Colonic mucosa (tissue), 4 donors: ENCODE measurements around the gene LRRC70. TPM values are rescaled to one million over a fixed set of nuclear protein-coding genes. Genes with fewer than 3 reads are reported as not detected.

ENCODE experiments used
- DNase-seq: peaks from one replicate; pipeline ENCODE4 v3.0.0-alpha.2; 2020
- H3K27ac ChIP-seq: fragments of 200-600 bp; one replicate; pipeline ENCODE4 v1.8.0; 2021
- H3K27me3 ChIP-seq: fragments of 200-600 bp; one replicate; pipeline ENCODE4 v1.8.0; 2021
- H3K36me3 ChIP-seq: fragments of 200-600 bp; one replicate; pipeline ENCODE4 v1.8.0; 2021
- H3K4me1 ChIP-seq: fragments of 200-600 bp; one replicate; pipeline ENCODE4 v1.8.0; 2021; ENCODE audit warnings: mild to moderate bottlenecking
- H3K4me3 ChIP-seq: fragments of 200-600 bp; one replicate; pipeline ENCODE4 v1.8.0; 2021
- H3K9ac ChIP-seq, 2 donors: one replicate each; pipeline ENCODE4 v1.7.0; 2013; ENCODE audit warnings: control low read depth in 2 of 2, low read depth in 2 of 2, low read length in 2 of 2
- H3K9me3 ChIP-seq: fragments of 200-600 bp; one replicate; pipeline ENCODE4 v1.8.0; 2021
- intact Hi-C: fragments of 100-400 bp; cut with DNase I; formaldehyde crosslinking; loops from one replicate; pipeline ENCODE4 v1.14.1; 2022
- total RNA-seq, 2 donors: library from RNA; stranded (reverse); fragmentation: NEBNext Ultra II Directional in 1 of 2; extraction: Animal tissue kit (Norgen Biotek cat#: 25700) in 1 of 2; gene quantifications; one replicate each; pipeline ENCODE4 v1.2.1, GENCODE V29; 2021
- TF ChIP-seq, protein P1 (sequence below): fragments of 200-600 bp; IDR thresholded peaks from one replicate; pipeline ENCODE4 v1.8.0; 2022; ENCODE audit warnings: antibody characterized with exemption, mild to moderate bottlenecking
- donor health status: healthy.
- donor health status: DM: no; HTN: no; CAD: no.
- donor health status: DM: no; HTN: no; CAD: no.

Gene LRRC70
- total RNA-seq, 2 donors from 2014 or later = 1.0 to 2.7 TPM

DNA sequence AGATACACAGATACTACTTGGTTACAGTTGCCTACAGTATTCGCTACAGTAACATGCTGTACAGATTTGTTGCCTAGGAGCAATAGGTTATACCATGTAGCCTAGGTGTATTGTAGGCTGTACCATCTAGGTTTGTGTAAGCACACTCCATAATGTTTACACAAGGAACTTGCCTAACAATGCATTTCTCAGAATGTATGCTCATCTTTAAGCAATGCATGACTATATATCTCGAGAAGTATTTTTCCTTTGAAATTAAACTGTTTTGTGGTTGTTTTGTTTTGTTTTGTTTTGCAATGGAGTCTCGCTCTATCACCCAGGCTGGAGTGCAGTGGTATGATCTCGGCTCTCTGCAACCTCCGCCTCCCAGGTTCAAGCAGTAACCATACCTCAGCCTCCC lies 25.3 kb downstream of the LRRC70 start:
- Histone ChIP-seq H3K36me3 (no peaks in the 10 kb centered on the region), H3K27me3 (no peaks in the 10 kb centered on the region), H3K9ac (no peak overlapping the region), H3K9me3 (no peaks in the 10 kb centered on the region), H3K4me3 (no peak overlapping the region), H3K4me1 (no peaks in the 10 kb centered on the region), H3K27ac (no peak overlapping the region)
- DNase-seq = no peak
- intact Hi-C loops = no loop called here
- TF ChIP-seq, protein P1, sequence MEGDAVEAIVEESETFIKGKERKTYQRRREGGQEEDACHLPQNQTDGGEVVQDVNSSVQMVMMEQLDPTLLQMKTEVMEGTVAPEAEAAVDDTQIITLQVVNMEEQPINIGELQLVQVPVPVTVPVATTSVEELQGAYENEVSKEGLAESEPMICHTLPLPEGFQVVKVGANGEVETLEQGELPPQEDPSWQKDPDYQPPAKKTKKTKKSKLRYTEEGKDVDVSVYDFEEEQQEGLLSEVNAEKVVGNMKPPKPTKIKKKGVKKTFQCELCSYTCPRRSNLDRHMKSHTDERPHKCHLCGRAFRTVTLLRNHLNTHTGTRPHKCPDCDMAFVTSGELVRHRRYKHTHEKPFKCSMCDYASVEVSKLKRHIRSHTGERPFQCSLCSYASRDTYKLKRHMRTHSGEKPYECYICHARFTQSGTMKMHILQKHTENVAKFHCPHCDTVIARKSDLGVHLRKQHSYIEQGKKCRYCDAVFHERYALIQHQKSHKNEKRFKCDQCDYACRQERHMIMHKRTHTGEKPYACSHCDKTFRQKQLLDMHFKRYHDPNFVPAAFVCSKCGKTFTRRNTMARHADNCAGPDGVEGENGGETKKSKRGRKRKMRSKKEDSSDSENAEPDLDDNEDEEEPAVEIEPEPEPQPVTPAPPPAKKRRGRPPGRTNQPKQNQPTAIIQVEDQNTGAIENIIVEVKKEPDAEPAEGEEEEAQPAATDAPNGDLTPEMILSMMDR = no peak

DNA sequence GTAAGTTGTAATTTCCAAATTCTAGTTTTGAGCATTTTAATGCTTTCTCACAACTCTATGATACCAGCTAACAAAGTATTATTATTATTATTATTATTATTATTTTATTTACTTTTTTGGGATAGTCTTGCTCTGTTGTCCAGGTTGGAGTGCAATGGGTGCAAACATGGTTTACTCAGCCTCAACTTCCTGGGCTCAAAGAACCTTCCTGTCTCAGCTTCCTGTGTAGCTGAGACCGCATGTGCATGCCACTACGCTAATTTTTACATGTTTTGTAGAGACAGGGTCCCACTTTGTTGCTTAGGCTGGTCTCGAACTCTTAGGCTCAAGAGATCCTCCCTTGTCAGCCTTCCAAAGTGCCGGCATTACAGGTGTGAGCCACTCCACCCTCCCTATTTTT lies 27.0 kb downstream of the LRRC70 start:
- Histone ChIP-seq H3K4me1 (no peaks in the 10 kb centered on the region), H3K36me3 (no peaks in the 10 kb centered on the region), H3K4me3 (no peak overlapping the region), H3K27me3 (no peaks in the 10 kb centered on the region), H3K9me3 (no peaks in the 10 kb centered on the region), H3K9ac (no peak overlapping the region), H3K27ac (no peak overlapping the region)
- no peak for DNase-seq
- TF ChIP-seq, protein P1 = no peak
- intact Hi-C loops = no loop called here

DNA sequence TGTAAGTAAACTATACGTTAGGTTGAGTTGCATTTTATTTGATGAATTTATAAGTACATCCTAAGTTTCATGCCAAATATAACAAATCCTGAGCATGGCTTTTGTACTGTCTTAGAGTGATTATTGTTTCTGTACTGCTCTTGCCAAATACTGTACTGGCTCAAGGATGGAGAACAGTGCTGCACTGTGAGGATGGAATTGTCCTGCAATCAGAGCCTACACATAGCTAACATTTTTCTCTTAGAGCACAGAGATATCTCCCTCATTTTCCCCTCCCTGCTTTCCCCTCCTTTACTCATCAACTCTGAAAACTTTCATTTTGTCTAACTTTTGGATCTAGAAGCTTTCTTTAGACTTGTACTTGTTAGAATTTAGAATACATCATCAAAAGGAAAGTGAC lies 28.3 kb downstream of the LRRC70 start:
- TF ChIP-seq, protein P1 = no peak

DNA sequence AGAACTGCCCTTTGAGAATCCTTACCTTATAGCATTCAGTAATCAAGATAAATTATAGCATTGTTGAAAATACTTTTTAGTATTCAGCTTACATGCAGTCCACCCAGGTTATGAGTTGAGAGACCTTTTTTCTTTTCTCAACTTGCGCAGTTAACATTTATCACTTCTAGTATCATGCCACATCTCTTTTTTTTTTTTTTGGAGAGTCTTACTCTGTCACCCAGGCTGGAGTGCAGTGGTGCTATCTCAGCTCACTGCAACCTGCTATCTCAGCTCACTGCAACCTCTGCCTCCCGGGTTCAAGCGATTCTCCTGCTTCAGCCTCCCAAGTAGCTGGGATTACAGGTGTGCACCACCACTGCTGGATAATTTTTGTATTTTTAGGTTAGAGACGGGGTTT lies 29.0 kb downstream of the LRRC70 start:
- Histone ChIP-seq H3K9ac (no peak overlapping the region), H3K4me3 (no peak overlapping the region), H3K27me3 (no peaks in the 10 kb centered on the region), H3K27ac (no peak overlapping the region), H3K4me1 (no peaks in the 10 kb centered on the region), H3K9me3 (no peaks in the 10 kb centered on the region), H3K36me3 (no peaks in the 10 kb centered on the region)
- TF ChIP-seq, protein P1 = no peak
- DNase-seq = no peak
- intact Hi-C loops = no loop called here

More for the DNA sequence above, 28.3 kb downstream of the LRRC70 start:
- Histone ChIP-seq H3K9ac (no peak overlapping the region), H3K9me3 (no peaks in the 10 kb centered on the region), H3K4me3 (no peak overlapping the region), H3K4me1 (no peaks in the 10 kb centered on the region), H3K27ac (no peak overlapping the region), H3K27me3 (no peaks in the 10 kb centered on the region), H3K36me3 (no peaks in the 10 kb centered on the region)
- no peak for DNase-seq
- intact Hi-C loops = no loop called here

DNA sequence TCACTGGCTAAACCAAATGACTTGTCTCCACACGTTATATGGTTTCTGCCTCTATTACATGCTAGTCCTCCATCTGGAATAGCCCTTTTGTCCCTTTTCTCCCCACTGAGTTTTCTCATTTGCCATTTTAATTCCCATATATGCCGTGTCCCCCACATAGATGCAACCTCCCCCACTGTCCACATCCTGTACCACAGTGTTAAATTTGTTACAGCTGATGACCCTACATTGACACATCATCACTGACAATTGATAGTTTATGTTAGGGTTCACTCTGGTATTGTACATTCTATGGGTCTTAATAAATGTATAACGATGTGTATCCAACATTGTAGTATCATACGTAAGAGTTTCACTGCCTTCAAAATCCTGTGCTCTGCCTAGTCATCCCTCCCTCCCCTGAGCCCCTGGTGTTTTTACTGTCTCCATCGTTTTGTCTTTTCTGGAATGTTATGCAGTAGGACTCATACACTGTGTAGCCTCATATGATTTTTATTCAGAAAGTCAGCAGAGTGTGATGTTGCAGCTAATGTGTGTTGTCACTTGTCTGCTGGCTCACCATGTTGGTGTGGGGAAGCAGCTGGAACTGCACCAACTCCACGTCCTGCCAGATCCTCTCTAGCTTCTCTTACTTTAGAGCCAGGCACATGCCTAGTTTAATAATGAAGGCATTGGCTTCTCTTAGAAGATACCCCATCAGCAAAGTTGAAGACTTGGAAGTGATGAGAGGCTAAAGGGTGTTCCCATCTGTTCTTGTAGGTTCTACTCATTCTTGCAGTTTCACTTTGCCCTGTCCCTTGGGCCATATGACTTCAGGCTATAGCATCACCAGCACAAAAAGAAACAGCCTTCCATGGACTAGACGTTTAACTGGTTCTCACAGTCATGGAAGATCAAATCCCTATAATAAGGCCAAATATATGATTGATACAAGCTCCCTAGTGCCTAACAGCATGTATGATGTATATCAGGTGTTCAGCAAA lies 30.2 kb downstream of the LRRC70 start:
- DNase-seq = no peak
- H3K36me3 ChIP-seq = no peaks in the 10 kb centered on the region

More for the DNA sequence above, 30.2 kb downstream of the LRRC70 start:
- no peak overlapping the region for H3K9ac ChIP-seq
- no peaks in the 10 kb centered on the region for H3K4me1 ChIP-seq
- TF ChIP-seq, protein P1 = no peak
- no peak overlapping the region for H3K4me3 ChIP-seq
- H3K9me3 ChIP-seq = no peaks in the 10 kb centered on the region
- intact Hi-C loops = no loop called here
- no peak overlapping the region for H3K27ac ChIP-seq
- H3K27me3 ChIP-seq = no peaks in the 10 kb centered on the region
